Natural killer cell (primary cell): ENCODE measurements around the gene EHHADH. TPM values are rescaled to one million over a fixed set of nuclear protein-coding genes. Genes with fewer than 3 reads are reported as not detected.
"Not testable (repeated sequence)": the region's sequence is repeated elsewhere in the genome, so short reads cannot be mapped to it uniquely, and the experiment has no call there.

Experiments used
- ATAC-seq, 3 donors: fragments of 150-1000 bp in 2 of 3; fragments of 200-7000 bp in 1 of 3; cut with Tn5 transposase; 1 replicate in 1 of 3; 2 replicates in 2 of 3; pipeline ENCODE4 v1.10.0; 2021; ENCODE audit warnings: mild to moderate bottlenecking in 2 of 3, moderate library complexity in 2 of 3
- DNase-seq, 2 donors: peaks; one replicate each; pipeline versions ENCODE4 v3.0.0 to v3.0.0-alpha.2; 2013 to 2021; ENCODE audit warnings: mixed read lengths in 1 of 2
- H3K27ac ChIP-seq: one replicate; pipeline ENCODE4 v1.5.1; 2013; ENCODE audit warnings: mild to moderate bottlenecking, low read length
- H3K27me3 ChIP-seq: one replicate; pipeline ENCODE4 v1.6.1; 2013; ENCODE audit warnings: low read length; ENCODE audit not compliant: control insufficient read depth, insufficient read depth
- H3K36me3 ChIP-seq: one replicate; pipeline ENCODE4 v1.6.1; 2013; ENCODE audit warnings: low read length; ENCODE audit not compliant: control insufficient read depth, insufficient read depth
- H3K4me1 ChIP-seq: one replicate; pipeline ENCODE4 v1.6.1; 2013; ENCODE audit warnings: low read length; ENCODE audit not compliant: control insufficient read depth, insufficient read depth
- H3K4me3 ChIP-seq: one replicate; pipeline ENCODE4 v1.5.1; 2013; ENCODE audit warnings: low read length
- H3K9me3 ChIP-seq: one replicate; pipeline ENCODE4 v1.6.1; 2013; ENCODE audit warnings: low read length; ENCODE audit not compliant: control insufficient read depth, insufficient read depth
- H3K27ac Mint-ChIP-seq, 2 donors: one replicate each; pipeline ENCODE4 v1.8.0; 2022; ENCODE audit warnings: mild to moderate bottlenecking in 2 of 2, mixed read lengths in 2 of 2, moderate library complexity in 1 of 2
- H3K27me3 Mint-ChIP-seq, 2 donors: one replicate each; pipeline ENCODE4 v1.8.0; 2022; ENCODE audit warnings: low read depth in 2 of 2, mixed read lengths in 2 of 2
- H3K36me3 Mint-ChIP-seq: one replicate; pipeline ENCODE4 v1.8.0; 2022; ENCODE audit warnings: mixed read lengths
- H3K4me1 Mint-ChIP-seq, 2 donors: one replicate each; pipeline ENCODE4 v1.8.0; 2022; ENCODE audit warnings: mixed read lengths in 2 of 2
- H3K4me3 Mint-ChIP-seq: one replicate; pipeline ENCODE4 v1.8.0; 2022; ENCODE audit warnings: mild to moderate bottlenecking, moderate library complexity, mixed read lengths
- H3K9me3 Mint-ChIP-seq, 2 donors: one replicate each; pipeline ENCODE4 v1.8.0; 2022; ENCODE audit warnings: mixed read lengths in 2 of 2
- WGBS: methylation state at CpG from one replicate; pipeline ENCODE4 v1.1.7; 2013; ENCODE audit warnings: missing lambda C conversion rate; ENCODE audit not compliant: insufficient coverage; 5-methylcytosine and 5-hydroxymethylcytosine counted together
- intact Hi-C: fragments of 100-400 bp; cut with micrococcal nuclease; formaldehyde crosslinking; loops from one replicate; pipeline ENCODE4 v1.14.2; 2022
- total RNA-seq, 4 donors: library from RNA; stranded (reverse); fragments of 120-200 nt in 1 of 4; gene quantifications; one replicate each; pipeline versions ENCODE4 v1.2.3 to v1.2.4, GENCODE V29; 2013 to 2022
- TF ChIP-seq, protein P1 (sequence below): fragments of 200-600 bp; IDR thresholded peaks from one replicate; pipeline ENCODE4 v1.8.0; 2022; ENCODE audit warnings: antibody characterized with exemption

Gene EHHADH
- total RNA-seq, 3 donors from 2014 or later (not counting 1 experiment from before 2014, with no cell fraction given), result 0.58 to 1.1 (median 0.64) TPM

DNA sequence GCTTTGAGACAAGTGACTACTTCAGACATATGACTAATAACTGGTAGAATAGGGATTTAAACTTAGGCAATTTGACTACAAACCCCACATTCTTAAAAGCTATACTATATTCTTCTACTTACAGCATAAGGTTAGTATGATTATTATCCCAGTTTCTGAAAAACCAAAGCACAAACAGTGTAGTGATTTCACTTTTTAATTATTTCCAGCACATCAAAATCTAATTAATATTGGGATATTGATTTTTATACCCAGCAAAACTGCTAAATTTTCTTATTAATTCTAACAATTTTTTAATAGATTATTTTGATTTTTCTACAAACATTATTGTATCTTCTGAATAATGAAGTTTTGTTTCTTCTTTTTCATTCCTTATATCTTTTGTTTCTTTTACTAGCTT lies 16.9 kb downstream of the EHHADH start:
- no peak for ATAC-seq
- DNase-seq, result no peak
- no peak overlapping the region for H3K4me3 ChIP-seq
- H3K9me3 ChIP-seq, result no peaks in the 10 kb centered on the region
- H3K27me3 ChIP-seq, result no peaks in the 10 kb centered on the region
- H3K27ac ChIP-seq, result no peak overlapping the region
- Mint-ChIP-seq H3K27ac (no peak overlapping the region), H3K36me3 (peaks cover 16% of the 10 kb centered on the region), H3K9me3 (peaks cover 8 to 15% of the 10 kb centered on the region in 2 donors), H3K4me1 (no peaks in the 10 kb centered on the region), H3K27me3 (peaks cover 0 to 20% of the 10 kb centered on the region in 2 donors), H3K4me3 (no peak overlapping the region)
- intact Hi-C loops, result no loop called here
- TF ChIP-seq, protein P1, sequence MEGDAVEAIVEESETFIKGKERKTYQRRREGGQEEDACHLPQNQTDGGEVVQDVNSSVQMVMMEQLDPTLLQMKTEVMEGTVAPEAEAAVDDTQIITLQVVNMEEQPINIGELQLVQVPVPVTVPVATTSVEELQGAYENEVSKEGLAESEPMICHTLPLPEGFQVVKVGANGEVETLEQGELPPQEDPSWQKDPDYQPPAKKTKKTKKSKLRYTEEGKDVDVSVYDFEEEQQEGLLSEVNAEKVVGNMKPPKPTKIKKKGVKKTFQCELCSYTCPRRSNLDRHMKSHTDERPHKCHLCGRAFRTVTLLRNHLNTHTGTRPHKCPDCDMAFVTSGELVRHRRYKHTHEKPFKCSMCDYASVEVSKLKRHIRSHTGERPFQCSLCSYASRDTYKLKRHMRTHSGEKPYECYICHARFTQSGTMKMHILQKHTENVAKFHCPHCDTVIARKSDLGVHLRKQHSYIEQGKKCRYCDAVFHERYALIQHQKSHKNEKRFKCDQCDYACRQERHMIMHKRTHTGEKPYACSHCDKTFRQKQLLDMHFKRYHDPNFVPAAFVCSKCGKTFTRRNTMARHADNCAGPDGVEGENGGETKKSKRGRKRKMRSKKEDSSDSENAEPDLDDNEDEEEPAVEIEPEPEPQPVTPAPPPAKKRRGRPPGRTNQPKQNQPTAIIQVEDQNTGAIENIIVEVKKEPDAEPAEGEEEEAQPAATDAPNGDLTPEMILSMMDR, result no peak
- H3K4me1 ChIP-seq, result no peaks in the 10 kb centered on the region
- no peaks in the 10 kb centered on the region for H3K36me3 ChIP-seq

DNA sequence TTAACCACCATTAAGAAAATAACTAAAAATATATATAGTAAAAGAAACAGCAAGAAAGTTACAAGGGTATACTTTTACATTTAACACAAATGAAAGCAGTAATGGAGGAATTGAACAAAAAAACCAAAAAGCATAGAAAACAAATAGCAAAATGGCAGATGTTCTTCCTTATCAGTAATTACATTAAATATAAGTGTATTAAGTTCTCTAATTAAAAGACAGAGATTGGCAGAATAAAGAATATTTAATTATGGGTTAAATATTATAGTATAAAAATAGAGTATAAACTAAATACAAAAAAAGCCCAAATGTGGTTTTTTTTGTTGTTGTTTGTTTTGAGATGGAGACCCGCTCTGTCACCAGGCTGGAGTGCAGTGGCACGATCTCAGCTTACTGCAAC lies 20.5 kb downstream of the EHHADH start:
- no CpG with 5 or more reads among the region's 2 CpGs for WGBS
- TF ChIP-seq, protein P1, result no peak

DNA sequence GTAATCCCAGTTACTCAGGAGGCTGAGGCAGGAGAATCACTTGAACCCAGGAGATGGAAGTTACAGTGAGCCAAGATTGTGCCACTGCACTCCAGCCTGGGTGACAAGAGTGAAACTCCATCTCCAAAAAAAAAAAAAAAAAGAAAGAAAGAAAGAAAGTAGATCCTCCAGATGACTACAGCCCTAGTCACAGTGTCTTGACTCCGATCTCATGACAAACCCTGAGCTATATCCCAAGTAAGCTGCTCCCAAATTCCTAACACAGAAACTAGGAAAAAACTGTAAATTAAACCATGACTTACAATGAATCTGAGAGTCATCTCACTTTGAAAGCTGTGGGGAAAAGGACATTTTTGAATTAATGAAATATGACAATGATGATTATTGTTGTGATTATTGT lies 27.3 kb downstream of the EHHADH start:
- H3K27me3 Mint-ChIP-seq, H3K4me3 Mint-ChIP-seq, H3K27me3 ChIP-seq, H3K27ac ChIP-seq, H3K27ac Mint-ChIP-seq, DNase-seq, H3K9me3 ChIP-seq, H3K4me1 ChIP-seq, H3K36me3 Mint-ChIP-seq, H3K4me3 ChIP-seq, H3K36me3 ChIP-seq, H3K4me1 Mint-ChIP-seq, H3K9me3 Mint-ChIP-seq, intact Hi-C loops, ATAC-seq: not testable (repeated sequence)
- 100% methylated on average over 1 of the region's 1 CpG for WGBS

More for the DNA sequence above, 20.5 kb downstream of the EHHADH start:
- H3K36me3 ChIP-seq, result no peaks in the 10 kb centered on the region
- H3K27ac ChIP-seq, result no peak overlapping the region
- H3K9me3 Mint-ChIP-seq, result peaks cover 2 to 7% of the 10 kb centered on the region in 2 donors
- H3K36me3 Mint-ChIP-seq, result no peaks in the 10 kb centered on the region
- intact Hi-C loops, result no loop called here
- H3K27me3 Mint-ChIP-seq, result no peaks in the 10 kb centered on the region
- DNase-seq (no peak), ATAC-seq (no peak)
- H3K9me3 ChIP-seq, result no peaks in the 10 kb centered on the region
- no peak overlapping the region for H3K4me3 ChIP-seq
- H3K27ac Mint-ChIP-seq, result no peak overlapping the region
- H3K4me1 Mint-ChIP-seq, result no peaks in the 10 kb centered on the region
- H3K4me3 Mint-ChIP-seq, result no peak overlapping the region
- H3K27me3 ChIP-seq, result no peaks in the 10 kb centered on the region
- no peaks in the 10 kb centered on the region for H3K4me1 ChIP-seq

DNA sequence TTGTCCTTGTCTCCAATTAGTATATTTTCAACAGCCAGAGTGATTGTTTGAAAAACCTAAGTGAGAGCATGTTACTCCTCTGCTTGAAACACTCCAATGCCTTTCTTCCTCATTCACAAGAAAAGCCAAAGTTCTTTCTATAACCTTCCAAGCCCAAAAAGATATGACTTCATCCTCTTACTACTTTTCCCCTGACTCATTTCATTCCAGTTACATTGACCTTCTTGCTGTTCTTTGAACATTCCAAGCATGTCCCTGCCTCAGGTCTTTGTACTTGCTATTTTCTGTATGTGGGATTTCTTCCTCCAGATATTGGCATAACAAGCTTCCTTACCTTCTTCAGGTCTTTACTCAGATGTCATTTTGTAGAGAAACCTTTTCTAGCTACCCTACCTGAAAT lies 28.3 kb downstream of the EHHADH start:
- Histone ChIP-seq H3K36me3 (no peaks in the 10 kb centered on the region), H3K9me3 (no peaks in the 10 kb centered on the region), H3K4me3 (no peak overlapping the region), H3K27ac (no peak overlapping the region), H3K4me1 (no peaks in the 10 kb centered on the region), H3K27me3 (no peaks in the 10 kb centered on the region)
- DNase-seq, result no peak
- Mint-ChIP-seq H3K36me3 (no peaks in the 10 kb centered on the region), H3K9me3 (no peaks in the 10 kb centered on the region), H3K27me3 (no peaks in the 10 kb centered on the region), H3K27ac (no peak overlapping the region), H3K4me3 (no peak overlapping the region), H3K4me1 (no peaks in the 10 kb centered on the region)
- intact Hi-C loops, result no loop called here
- no peak for ATAC-seq
- TF ChIP-seq, protein P1, result no peak
